ENCODE results near the gene FRK.

GRCh38 chr6:115935361-115935760 is 125.3 kb downstream of the FRK start:
- TF ChIP-seq CTCF (IDR thresholded peaks at IDR 0.05) (no peak), EZH2 (IDR thresholded peaks at IDR 0.05) (no peak)

All from neural progenitor cell (in vitro differentiated cells).